Measurements from ENCODE around the gene SCARF2. TPM values are rescaled to one million over a fixed set of nuclear protein-coding genes. Genes with fewer than 3 reads are reported as not detected.

Gene SCARF2
- total and polyA plus RNA-seq, 2 of the 8 experiments (the other 6 are each of a cell fraction or from before 2014, with no cell fraction given), result 4.2 to 9.8 TPM

- peaks cover 0 to 12% (median 7%) of the 10 kb centered on the region in 4 experiments; a peak in 5 of 7 replicates for H3K4me1 ChIP-seq (replicated peaks in 1 of 4; ENCODE audit: control insufficient read depth in 3 of 4, insufficient read depth in 4 of 4, low read length in 3 of 4)
- no peak overlapping the region for H3K4me3 ChIP-seq (ENCODE audit: extremely low read depth in 1 of 4, insufficient read depth in 2 of 4, low read depth in 3 of 4, low read length in 4 of 4)
- no peak overlapping the region for H2BK120ac ChIP-seq (replicated peaks; ENCODE audit: low read depth, low read length)
- FAIRE-seq (no peak), DNase-seq (ENCODE audit: low read depth in 1 of 2, low spot score in 2 of 2) (no peak)
- WGBS, 2 experiments (ENCODE audit: extremely low coverage in 1 of 2, insufficient coverage in 1 of 2, insufficient read length in 1 of 2, insufficient replicate concordance in 2 of 2, low coverage in 1 of 2, low lambda C conversion rate in 2 of 2, missing lambda C conversion rate in 1 of 2), result 91% methylated on average over 17 of the region's 59 CpGs; no CpG with 5 or more reads in 1 of the 2 experiments
- no peak overlapping the region for H3K4me2 ChIP-seq (ENCODE audit: insufficient read depth in 1 of 2, low read depth in 2 of 2, low read length in 2 of 2)
- no peak overlapping the region for H3K4ac ChIP-seq (replicated peaks; ENCODE audit: insufficient read length, low read depth, low read length)
- no peaks in the 10 kb centered on the region for H3K9me3 ChIP-seq (ENCODE audit: insufficient read depth in 2 of 2, low read depth in 1 of 2, low read length in 1 of 2)
- H3K9ac ChIP-seq (replicated peaks in 1 of 4; ENCODE audit: extremely low read depth in 1 of 4, low read depth in 3 of 4, low read length in 3 of 4), result no peak overlapping the region
- peaks cover 7 to 19% (median 15%) of the 10 kb centered on the region in 4 experiments for H3K27me3 ChIP-seq (replicated peaks in 1 of 4; ENCODE audit: control insufficient read depth in 3 of 4, extremely low read depth in 1 of 4, insufficient read depth in 3 of 4, low read length in 3 of 4)
- ChIA-PET POLR2A (ENCODE audit: partially characterized antibody) (interaction anchor here (1.0 kb wide), 1 partner anchor 11 kb away, joined by 3 read pairs; no protein-coding TSS in a partner anchor), CTCF (ENCODE audit: partially characterized antibody) (interaction anchor here (1.8 kb wide), 1 partner anchor 31 kb away, joined by 6 read pairs; no protein-coding TSS in a partner anchor)
- H3K36me3 ChIP-seq (ENCODE audit: control insufficient read depth in 2 of 4, insufficient read depth in 4 of 4, low read length in 3 of 4), result no peaks in the 10 kb centered on the region
- no peak overlapping the region for H3K23ac ChIP-seq (ENCODE audit: insufficient read length)
- no peaks in the 10 kb centered on the region; the same call in 1 of the 2 replicates for H3K79me1 ChIP-seq (ENCODE audit: low read depth, low read length)
- no peak overlapping the region for H4K5ac ChIP-seq (ENCODE audit: insufficient read length, low read depth, low read length)
- H2BK5ac ChIP-seq (ENCODE audit: low read depth, low read length), result no peak overlapping the region
- no peaks in the 10 kb centered on the region for H3K79me2 ChIP-seq (ENCODE audit: control insufficient read depth in 1 of 2, insufficient read depth in 2 of 2, low read length in 2 of 2)
- H4K20me1 ChIP-seq (replicated peaks in 1 of 2; ENCODE audit: control insufficient read depth in 1 of 2, insufficient read depth in 2 of 2, low read length in 2 of 2), result peaks cover 5 to 18% of the 10 kb centered on the region in 2 experiments
- H3K14ac ChIP-seq (ENCODE audit: insufficient read length), result no peak overlapping the region
- H4K8ac ChIP-seq (ENCODE audit: extremely low read depth, insufficient read depth, low read length), result peak overlapping the region; percentile 40; the same call in 1 of the 2 replicates
- H2BK15ac ChIP-seq (ENCODE audit: low read length), result no peak overlapping the region
- H4K91ac ChIP-seq (replicated peaks; ENCODE audit: insufficient read length, low read length), result no peak overlapping the region
- H3K27ac ChIP-seq (ENCODE audit: low read depth, low read length), result no peak overlapping the region
- no peak overlapping the region for H2AFZ ChIP-seq (ENCODE audit: low read length)
- no peak overlapping the region for H2BK12ac ChIP-seq (ENCODE audit: low read depth, low read length)
- peaks cover 7% of the 10 kb centered on the region; the same call in 1 of the 2 replicates for H3K23me2 ChIP-seq (ENCODE audit: low read depth, low read length)
- no peak overlapping the region for H3K56ac ChIP-seq (replicated peaks; ENCODE audit: insufficient read length, low read depth, low read length)
- no peak overlapping the region for H2AK5ac ChIP-seq (ENCODE audit: low read depth, low read length)
- no peak for TF ChIP-seq NRF1 (IDR thresholded peaks at IDR 0.05; ENCODE audit: low read depth, low read length)
- TF ChIP-seq, protein P1, sequence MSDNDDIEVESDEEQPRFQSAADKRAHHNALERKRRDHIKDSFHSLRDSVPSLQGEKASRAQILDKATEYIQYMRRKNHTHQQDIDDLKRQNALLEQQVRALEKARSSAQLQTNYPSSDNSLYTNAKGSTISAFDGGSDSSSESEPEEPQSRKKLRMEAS (IDR thresholded peaks at IDR 0.05), result peak; percentile 58
- peak; percentile 89 for TF ChIP-seq E2F6 (IDR thresholded peaks at IDR 0.05)
- no peak for TF ChIP-seq YY1 (IDR thresholded peaks at IDR 0.05; ENCODE audit: low read depth, low read length)
- TF ChIP-seq SP2 (IDR thresholded peaks at IDR 0.05; ENCODE audit: low read length), result peak; percentile 19; the same call in 1 of the 2 replicates
- TF ChIP-seq SP1 (IDR thresholded peaks at IDR 0.05; ENCODE audit: low read depth, low read length), result peak; percentile 86
- no peak for TF ChIP-seq POLR2A (IDR thresholded peaks at IDR 0.05; ENCODE audit: control extremely low read depth in 1 of 2, low read depth in 2 of 2, low read length in 2 of 2)
- TF ChIP-seq CTBP2 (IDR thresholded peaks at IDR 0.05; ENCODE audit: borderline replicate concordance, insufficient read depth, insufficient read length, low read length), result no peak
- TF ChIP-seq BACH1 (IDR thresholded peaks at IDR 0.05; ENCODE audit: low read length), result no peak
- peak; percentile 65 for TF ChIP-seq CHD2 (IDR thresholded peaks at IDR 0.05; ENCODE audit: low read length)
- H2BK20ac ChIP-seq (ENCODE audit: low read length), result no peak overlapping the region
- H3K18ac ChIP-seq (ENCODE audit: extremely low read depth, low read length), result no peak overlapping the region
Observed at GRCh38 chr22:20424932-20425565, 12.6 kb downstream of the SCARF2 start.
